Muscle layer of colon (tissue), 2 donors: Measurements from ENCODE around the gene IL15RA.

ENCODE experiments used
- H3K27ac ChIP-seq: one replicate; pipeline ENCODE4 v1.7.0; 2013; ENCODE audit warnings: low read depth, mild to moderate bottlenecking, low read length, moderate library complexity
- H3K27me3 ChIP-seq, 2 donors: one replicate each; pipeline ENCODE4 v1.7.0; 2013; ENCODE audit warnings: low read length in 2 of 2, mild to moderate bottlenecking in 2 of 2; ENCODE audit not compliant: insufficient read depth in 2 of 2, control insufficient read depth in 1 of 2
- H3K36me3 ChIP-seq: one replicate; pipeline ENCODE4 v1.7.0; 2013; ENCODE audit warnings: mild to moderate bottlenecking, low read length; ENCODE audit not compliant: insufficient read depth
- H3K4me1 ChIP-seq: one replicate; pipeline ENCODE4 v1.7.0; 2013; ENCODE audit warnings: mild to moderate bottlenecking, low read length; ENCODE audit not compliant: insufficient read depth
- H3K4me3 ChIP-seq, 2 donors: one replicate each; pipeline ENCODE4 v1.7.0; 2013; ENCODE audit warnings: low read length in 2 of 2, low read depth in 1 of 2, mild to moderate bottlenecking in 1 of 2, moderate library complexity in 1 of 2
- H3K9ac ChIP-seq: one replicate; pipeline ENCODE4 v1.7.0; 2013; ENCODE audit warnings: low read length
- H3K9me3 ChIP-seq: one replicate; pipeline ENCODE4 v1.7.0; 2013; ENCODE audit warnings: mild to moderate bottlenecking, low read length
- donor health status: abdominal sarcoma.
- donor health status: Adenocarcinoma of cecum.

The IL15RA gene

DNA sequence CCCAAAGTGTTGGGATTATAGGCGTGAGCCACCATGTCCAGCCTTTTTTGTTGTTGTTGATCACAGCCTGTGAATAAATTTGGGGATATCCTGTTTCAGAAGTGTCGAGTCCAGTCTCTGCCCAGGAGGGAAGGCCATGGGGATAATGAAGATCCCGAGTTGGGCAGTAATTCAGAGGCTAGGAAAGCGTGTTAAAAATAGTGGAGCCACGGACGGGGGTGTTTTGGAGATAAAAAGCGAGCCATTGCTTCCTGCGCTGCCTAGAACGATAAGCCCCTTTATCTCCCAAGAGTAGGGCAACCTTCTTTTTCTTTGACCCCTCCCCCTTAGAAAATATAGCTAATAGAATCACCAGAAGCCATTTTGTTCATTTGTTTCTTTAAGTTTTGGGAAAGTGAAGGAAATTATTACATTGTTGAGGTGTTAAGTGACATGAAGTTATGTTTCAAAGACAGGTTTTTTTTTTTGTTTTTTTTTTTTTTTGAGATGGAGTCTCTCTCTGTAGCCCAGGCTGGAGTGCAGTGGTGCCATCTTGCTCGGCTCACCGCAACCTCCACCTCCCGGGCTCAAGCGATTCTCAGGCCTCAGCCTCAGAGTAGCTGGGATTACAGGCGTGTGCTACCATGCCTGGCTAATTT lies 43.3 kb downstream of the IL15RA start:
- H3K4me1 ChIP-seq: no peaks in the 10 kb centered on the region
- no peak overlapping the region for H3K27ac ChIP-seq
- H3K9me3 ChIP-seq: no peaks in the 10 kb centered on the region
- no peak overlapping the region for H3K4me3 ChIP-seq
- peaks cover 57% of the 10 kb centered on the region for H3K36me3 ChIP-seq
- no peaks in the 10 kb centered on the region for H3K27me3 ChIP-seq
- H3K9ac ChIP-seq: no peak overlapping the region

DNA sequence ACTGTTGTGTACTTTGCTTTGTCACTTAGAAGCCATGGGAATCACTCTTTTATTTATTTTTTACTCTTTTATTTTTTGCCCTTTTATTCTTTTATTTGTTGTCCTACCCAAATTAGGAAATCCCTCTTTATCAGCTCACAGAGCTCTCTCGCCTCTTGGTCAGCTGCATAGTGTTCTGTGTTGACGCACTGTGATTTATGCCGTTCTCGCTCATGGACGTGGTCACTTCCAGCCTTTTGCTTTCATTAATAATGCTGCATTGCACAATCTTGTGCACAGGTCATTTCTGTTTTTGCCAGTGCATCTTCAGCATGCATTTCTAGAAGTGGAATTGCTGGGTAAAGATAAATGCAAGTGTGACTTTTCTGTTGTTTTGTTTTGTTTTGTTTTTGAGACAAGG lies 45.0 kb downstream of the IL15RA start:
- Histone ChIP-seq H3K9ac (no peak overlapping the region), H3K4me3 (no peak overlapping the region), H3K4me1 (no peaks in the 10 kb centered on the region), H3K27ac (no peak overlapping the region), H3K36me3 (peaks cover 55% of the 10 kb centered on the region), H3K27me3 (no peaks in the 10 kb centered on the region), H3K9me3 (no peaks in the 10 kb centered on the region)

DNA sequence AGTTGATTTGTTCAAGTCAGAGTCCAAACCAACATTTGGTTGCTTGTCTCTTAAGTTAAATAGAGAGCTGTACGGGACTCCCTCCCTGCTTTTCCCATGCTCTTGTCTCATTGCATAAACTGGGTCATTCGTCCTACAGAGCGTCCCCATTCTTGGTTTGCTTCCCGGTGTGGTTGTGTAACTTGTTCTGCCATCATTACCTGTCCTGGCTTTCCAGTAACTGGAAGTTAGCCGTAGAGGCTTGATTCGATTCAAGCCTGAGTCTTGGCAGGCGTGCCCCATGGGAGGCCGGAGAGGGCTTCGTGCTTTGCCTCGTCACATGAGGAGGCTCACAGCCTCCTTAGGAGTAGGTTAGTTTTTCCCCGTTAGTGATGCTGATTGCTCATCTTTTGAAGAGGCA lies 47.1 kb downstream of the IL15RA start:
- H3K9me3 ChIP-seq: no peaks in the 10 kb centered on the region
- peaks cover 63% of the 10 kb centered on the region for H3K36me3 ChIP-seq

DNA sequence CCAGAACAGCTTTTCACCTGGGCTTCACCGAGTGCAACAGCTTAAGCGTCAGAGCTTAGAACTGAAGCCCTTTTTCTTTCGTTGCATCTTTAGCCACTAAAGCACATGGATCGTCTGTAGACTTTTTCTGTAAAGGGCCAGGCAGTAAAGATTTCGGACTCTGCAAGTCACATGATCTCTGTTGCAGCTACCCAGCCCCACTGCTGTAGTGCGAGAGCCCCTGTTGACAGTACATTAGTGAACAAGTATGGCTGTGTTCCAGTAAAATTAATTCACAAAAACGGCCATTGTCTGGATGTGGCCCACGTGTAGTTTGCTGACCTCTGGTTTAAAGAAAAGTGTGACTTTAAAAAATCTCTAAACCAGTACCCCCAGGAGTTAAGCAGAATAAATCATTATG lies 47.9 kb downstream of the IL15RA start:
- H3K4me3 ChIP-seq: no peak overlapping the region
- H3K9me3 ChIP-seq: no peaks in the 10 kb centered on the region
- no peaks in the 10 kb centered on the region for H3K27me3 ChIP-seq
- H3K9ac ChIP-seq: no peak overlapping the region
- no peak overlapping the region for H3K27ac ChIP-seq
- H3K4me1 ChIP-seq: no peaks in the 10 kb centered on the region
- peaks cover 68% of the 10 kb centered on the region for H3K36me3 ChIP-seq

More for the DNA sequence above, 47.1 kb downstream of the IL15RA start:
- H3K9ac ChIP-seq: no peak overlapping the region
- H3K27ac ChIP-seq: no peak overlapping the region
- H3K27me3 ChIP-seq: no peaks in the 10 kb centered on the region
- no peaks in the 10 kb centered on the region for H3K4me1 ChIP-seq
- H3K4me3 ChIP-seq: no peak overlapping the region

DNA sequence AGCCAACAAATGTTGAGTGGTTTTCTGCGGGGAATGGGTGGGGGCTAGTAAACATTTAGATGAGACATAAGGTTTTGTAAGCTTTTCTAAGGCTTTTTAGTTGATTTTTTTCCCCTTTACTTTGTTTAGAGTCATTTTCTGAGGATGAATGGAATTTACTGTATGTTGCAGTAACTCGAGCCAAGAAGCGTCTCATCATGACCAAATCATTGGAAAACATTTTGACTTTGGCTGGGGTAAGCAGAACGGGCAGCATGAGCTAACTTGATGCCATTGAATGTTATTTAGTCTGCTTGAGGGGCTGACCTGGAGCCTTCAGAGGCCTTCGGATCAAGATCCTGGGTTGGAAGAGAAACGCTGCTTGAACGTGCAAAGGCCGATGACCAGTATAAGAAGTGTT lies 50.0 kb downstream of the IL15RA start:
- no peak overlapping the region for H3K4me3 ChIP-seq
- no peak overlapping the region for H3K9ac ChIP-seq
- H3K27me3 ChIP-seq: no peaks in the 10 kb centered on the region
- no peaks in the 10 kb centered on the region for H3K9me3 ChIP-seq
- peaks cover 81% of the 10 kb centered on the region for H3K36me3 ChIP-seq
- H3K27ac ChIP-seq: no peak overlapping the region
- H3K4me1 ChIP-seq: no peaks in the 10 kb centered on the region

DNA sequence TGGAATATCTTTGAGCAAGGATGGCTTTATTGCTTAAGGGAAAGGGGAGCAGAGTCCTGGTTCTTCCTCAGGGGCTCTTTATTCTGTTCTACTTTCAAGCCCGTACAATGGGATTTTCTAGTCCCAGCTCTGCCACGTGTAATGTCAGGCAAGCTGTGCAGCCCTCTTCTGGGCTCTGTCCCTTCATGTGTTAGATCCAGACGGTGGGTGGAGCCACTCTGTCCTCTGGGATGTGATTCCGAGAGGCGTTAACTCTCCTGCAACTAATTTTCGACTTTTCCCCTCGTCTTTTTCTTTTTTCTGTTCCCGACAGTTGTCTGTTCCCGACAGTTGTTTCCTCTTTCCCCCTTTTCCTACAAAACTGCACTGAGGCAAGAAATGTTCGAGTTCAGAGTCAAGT lies 52.5 kb downstream of the IL15RA start:
- no peak overlapping the region for H3K4me3 ChIP-seq
- H3K9me3 ChIP-seq: no peaks in the 10 kb centered on the region
- no peaks in the 10 kb centered on the region for H3K27me3 ChIP-seq
- H3K27ac ChIP-seq: no peak overlapping the region
- H3K9ac ChIP-seq: no peak overlapping the region
- H3K36me3 ChIP-seq: peaks cover 86% of the 10 kb centered on the region
- no peaks in the 10 kb centered on the region for H3K4me1 ChIP-seq

DNA sequence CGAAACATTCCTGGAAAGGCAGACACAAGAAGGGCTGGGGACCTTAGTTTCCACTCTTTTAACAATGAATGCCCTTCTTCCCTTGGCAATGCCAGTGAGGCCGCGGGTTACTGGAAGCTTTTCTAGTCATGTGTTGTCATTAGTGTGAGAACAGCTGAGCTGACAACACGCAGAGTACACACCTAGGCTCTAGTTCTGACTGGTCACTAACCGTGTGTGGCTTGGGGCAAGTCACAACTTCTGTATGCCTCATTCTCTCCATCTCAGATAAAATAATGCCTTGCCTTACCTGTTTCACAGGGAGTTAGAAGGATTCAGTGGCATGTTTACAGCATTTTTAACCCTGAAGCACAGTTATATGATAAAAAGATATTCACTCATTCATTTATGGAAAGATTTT lies 55.6 kb downstream of the IL15RA start:
- no peak overlapping the region for H3K27ac ChIP-seq
- no peaks in the 10 kb centered on the region for H3K4me1 ChIP-seq
- H3K36me3 ChIP-seq: peaks cover 88% of the 10 kb centered on the region
- H3K9me3 ChIP-seq: no peaks in the 10 kb centered on the region
- no peak overlapping the region for H3K9ac ChIP-seq
- no peak overlapping the region for H3K4me3 ChIP-seq
- H3K27me3 ChIP-seq: no peaks in the 10 kb centered on the region

DNA sequence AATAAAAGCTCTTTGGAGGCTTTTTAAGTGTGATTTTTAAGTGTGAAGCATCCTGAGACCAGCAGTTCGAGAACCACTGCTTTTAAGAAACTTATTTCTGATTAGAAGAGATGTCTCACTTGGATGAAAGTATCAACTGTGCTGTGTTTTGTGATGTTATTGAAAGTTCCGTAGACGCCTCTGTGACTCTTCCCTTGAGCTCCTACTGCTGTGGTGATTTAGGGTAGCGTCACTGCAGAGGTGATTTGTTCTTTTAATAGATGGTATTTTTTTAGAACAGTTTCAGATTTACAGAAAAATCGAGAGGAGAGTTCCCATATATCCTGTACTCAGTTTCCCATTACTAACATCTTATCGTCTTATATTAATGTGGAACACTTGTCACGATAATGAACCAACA lies 57.8 kb downstream of the IL15RA start:
- Histone ChIP-seq H3K36me3 (peaks cover 92% of the 10 kb centered on the region), H3K4me1 (no peaks in the 10 kb centered on the region), H3K27me3 (no peaks in the 10 kb centered on the region), H3K4me3 (no peak overlapping the region), H3K9me3 (no peaks in the 10 kb centered on the region), H3K9ac (no peak overlapping the region), H3K27ac (no peak overlapping the region)

DNA sequence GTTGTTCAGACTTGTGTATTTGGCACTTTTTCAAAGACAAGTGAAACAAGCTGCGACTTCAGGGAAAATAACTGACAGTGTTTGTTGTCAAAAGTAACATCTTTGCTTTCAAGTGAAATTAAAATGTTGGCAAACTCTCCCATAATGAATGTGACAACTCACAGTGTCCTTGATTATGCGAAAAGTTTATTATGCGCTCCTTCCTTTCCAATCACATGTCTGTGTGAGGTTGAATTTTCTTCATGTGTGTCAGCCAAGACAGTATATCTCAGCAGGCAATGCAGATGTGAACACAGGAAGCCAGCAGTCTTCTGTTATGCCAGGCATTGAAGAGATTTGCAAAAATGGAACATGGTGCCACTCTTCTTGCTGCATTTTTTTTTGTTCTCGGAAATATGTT lies 58.6 kb downstream of the IL15RA start:
- Histone ChIP-seq H3K9me3 (no peaks in the 10 kb centered on the region), H3K27ac (no peak overlapping the region), H3K36me3 (peaks cover 92% of the 10 kb centered on the region), H3K27me3 (no peaks in the 10 kb centered on the region), H3K4me1 (no peaks in the 10 kb centered on the region), H3K4me3 (no peak overlapping the region), H3K9ac (no peak overlapping the region)

DNA sequence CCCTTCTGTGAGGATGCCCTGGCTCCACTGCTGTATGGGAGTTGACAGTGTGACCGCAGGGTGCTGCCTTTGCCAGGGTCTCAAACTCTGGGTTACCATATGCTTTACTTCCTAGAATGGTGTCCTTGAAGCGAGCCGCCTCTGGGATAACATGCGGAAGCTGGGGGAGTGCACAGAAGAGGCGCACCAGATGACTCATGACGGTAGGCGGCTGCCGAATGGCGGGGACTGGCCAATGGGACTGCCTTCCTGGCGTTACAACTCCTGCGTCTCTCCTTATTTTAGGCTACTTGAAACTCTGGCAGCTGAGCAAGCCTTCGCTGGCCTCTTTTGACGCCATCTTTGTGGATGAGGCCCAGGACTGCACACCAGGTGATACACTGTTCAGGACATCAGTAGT lies 60.0 kb downstream of the IL15RA start:
- Histone ChIP-seq H3K9me3 (no peaks in the 10 kb centered on the region), H3K9ac (no peak overlapping the region), H3K36me3 (peaks cover 95% of the 10 kb centered on the region), H3K27me3 (no peaks in the 10 kb centered on the region), H3K4me1 (no peaks in the 10 kb centered on the region), H3K4me3 (no peak overlapping the region), H3K27ac (no peak overlapping the region)

DNA sequence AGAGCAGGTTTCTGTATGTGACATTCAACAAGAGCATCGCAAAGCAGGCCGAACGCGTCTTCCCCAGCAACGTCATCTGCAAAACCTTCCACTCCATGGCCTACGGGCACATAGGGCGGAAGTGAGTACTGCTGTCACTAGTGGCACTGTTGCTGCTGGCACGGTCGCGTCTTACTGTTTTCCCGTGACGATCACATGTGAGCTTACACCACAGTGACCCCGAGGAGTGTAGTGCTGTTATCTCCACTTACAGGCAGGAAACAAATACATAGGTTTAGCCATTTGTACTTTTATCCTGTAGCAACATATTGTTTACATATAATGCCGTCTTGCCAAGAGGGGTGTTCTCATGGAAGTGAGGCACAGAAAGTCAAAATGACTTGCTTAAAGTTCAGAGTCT lies 61.9 kb downstream of the IL15RA start:
- H3K27ac ChIP-seq: no peak overlapping the region
- no peak overlapping the region for H3K4me3 ChIP-seq
- H3K36me3 ChIP-seq: peaks cover 90% of the 10 kb centered on the region
- no peaks in the 10 kb centered on the region for H3K9me3 ChIP-seq
- no peaks in the 10 kb centered on the region for H3K4me1 ChIP-seq
- no peak overlapping the region for H3K9ac ChIP-seq
- H3K27me3 ChIP-seq: no peaks in the 10 kb centered on the region

DNA sequence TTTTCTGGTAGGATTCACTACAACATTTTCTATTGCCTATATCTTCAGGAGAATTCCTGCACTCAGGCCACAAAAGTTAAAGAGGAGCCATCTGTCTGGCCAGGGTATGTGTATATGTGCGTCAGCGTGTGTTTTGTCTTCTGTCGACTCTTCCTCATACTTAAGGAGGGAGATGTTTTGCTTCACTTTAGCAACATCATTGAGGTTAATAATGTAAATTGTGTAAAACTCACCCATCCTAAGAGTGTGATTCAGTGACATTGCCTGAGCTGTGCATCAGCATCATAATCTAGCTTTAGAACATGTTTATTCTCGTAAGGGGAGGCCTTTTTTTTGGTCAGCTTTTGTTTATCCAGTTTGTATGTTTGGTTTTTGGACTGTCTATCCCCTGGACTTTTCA lies 63.6 kb downstream of the IL15RA start:
- H3K9me3 ChIP-seq: no peaks in the 10 kb centered on the region
- no peak overlapping the region for H3K4me3 ChIP-seq
- no peaks in the 10 kb centered on the region for H3K27me3 ChIP-seq
- H3K36me3 ChIP-seq: peaks cover 90% of the 10 kb centered on the region
- no peaks in the 10 kb centered on the region for H3K4me1 ChIP-seq
- no peak overlapping the region for H3K9ac ChIP-seq
- no peak overlapping the region for H3K27ac ChIP-seq
